HEK293 (cell line): ENCODE results near the gene GPALPP1.
"Not testable (repeated sequence)": the region's sequence is repeated elsewhere in the genome, so short reads cannot be mapped to it uniquely, and the experiment has no call there.

Experiments used
- CTCF ChIA-PET: fragments of 350-600 bp; formaldehyde crosslinking; extraction: SDS; loops from one replicate; lab custom pipeline; 2021; ENCODE audit warnings: antibody characterized with exemption; lab: Yijun Ruan, JAX
- POLR2A ChIA-PET: fragments of 300-600 bp; formaldehyde crosslinking; extraction: SDS; loops from one replicate; lab custom pipeline; 2020; ENCODE audit warnings: antibody characterized with exemption, inconsistent platforms; lab: Yijun Ruan, JAX
- H3K27ac ChIP-seq: fragments of 200-500 bp; sonication (Bioruptor generic); 2 replicates; pipeline ENCODE4 v1.5.1; 2014; ENCODE audit warnings: low read depth, low read length, control low read depth, inconsistent platforms; ENCODE audit errors: extremely low read depth
- H3K36me3 ChIP-seq, 2 experiments: fragments of 200-500 bp in 1 of 2; sonication (Bioruptor generic) in 1 of 2; 1 replicate in 1 of 2; 2 replicates in 1 of 2; pipeline ENCODE4 v1.5.1; 2014 to 2017; ENCODE audit warnings: inconsistent platforms in 2 of 2, low read length in 2 of 2; ENCODE audit not compliant: control insufficient read depth in 2 of 2, insufficient read depth in 1 of 2
- H3K4me1 ChIP-seq: fragments of 200-500 bp; sonication (Bioruptor generic); 2 replicates; pipeline ENCODE4 v1.5.1; 2014; ENCODE audit warnings: mild to moderate bottlenecking, low read length, inconsistent platforms; ENCODE audit not compliant: control insufficient read depth, insufficient read depth
- H3K4me3 ChIP-seq: 2 replicates; pipeline ENCODE4 v1.5.1; 2011; ENCODE audit warnings: low read depth, mild to moderate bottlenecking, control low read depth, low read length, moderate library complexity
- H3K9me3 ChIP-seq: fragments of 200-500 bp; sonication (Bioruptor generic); 2 replicates; pipeline ENCODE4 v1.5.1; 2014; ENCODE audit warnings: low read depth, low read length, inconsistent platforms; ENCODE audit not compliant: control insufficient read depth, insufficient read depth
- ATF2 ChIP-seq: fragments of 450-650 bp; formaldehyde crosslinking; IDR thresholded peaks from 2 replicates; pipeline ENCODE4 v1.5.1; 2016; ENCODE audit warnings: missing biosample characterization, missing genetic modification characterization, low read depth
- GLI2 ChIP-seq: fragments of 450-650 bp; formaldehyde crosslinking; IDR thresholded peaks from 2 replicates; pipeline ENCODE4; 2017; ENCODE audit warnings: missing biosample characterization, missing genetic modification characterization, low read depth, borderline replicate concordance
- GLIS1 ChIP-seq: fragments of 450-650 bp; formaldehyde crosslinking; IDR thresholded peaks from 2 replicates; pipeline ENCODE4 v1.5.1; 2016; ENCODE audit warnings: missing biosample characterization, missing genetic modification characterization
- KLF9 ChIP-seq: fragments of 450-650 bp; formaldehyde crosslinking; IDR thresholded peaks from 2 replicates; pipeline ENCODE4 v1.5.1; 2016; ENCODE audit warnings: missing biosample characterization, missing genetic modification characterization, low read depth
- ZFHX2 ChIP-seq: fragments of 450-650 bp; formaldehyde crosslinking; conservative IDR thresholded peaks from 2 replicates; pipeline ENCODE4 v1.5.1; 2016; ENCODE audit warnings: missing biosample characterization, missing genetic modification characterization
- ZNF146 ChIP-seq: fragments of 450-650 bp; formaldehyde crosslinking; IDR thresholded peaks from 2 replicates; pipeline ENCODE4 v1.5.1; 2016; ENCODE audit warnings: missing biosample characterization, missing genetic modification characterization
- ZNF280D ChIP-seq: fragments of 450-650 bp; formaldehyde crosslinking; IDR thresholded peaks from 2 replicates; pipeline ENCODE4 v1.5.1; 2016; ENCODE audit warnings: missing biosample characterization, missing genetic modification characterization
- ZNF335 ChIP-seq: fragments of 450-650 bp; formaldehyde crosslinking; conservative IDR thresholded peaks from 2 replicates; pipeline ENCODE4 v1.5.1; 2016; ENCODE audit warnings: missing biosample characterization, missing genetic modification characterization
- ZNF341 ChIP-seq: fragments of 450-650 bp; formaldehyde crosslinking; IDR thresholded peaks from 2 replicates; pipeline ENCODE4; 2016; ENCODE audit warnings: low read depth, missing biosample characterization, missing genetic modification characterization
- ZNF423 ChIP-seq: fragments of 450-650 bp; formaldehyde crosslinking; IDR thresholded peaks from 2 replicates; pipeline ENCODE4 v1.5.1; 2016; ENCODE audit warnings: missing biosample characterization, missing genetic modification characterization
- ZNF571 ChIP-seq: fragments of 450-650 bp; formaldehyde crosslinking; IDR thresholded peaks from 2 replicates; pipeline ENCODE4 v1.5.0; 2017; ENCODE audit warnings: missing biosample characterization, missing genetic modification characterization
- ZNF600 ChIP-seq: fragments of 450-650 bp; formaldehyde crosslinking; IDR thresholded peaks from 2 replicates; pipeline ENCODE4 v1.5.1; 2016; ENCODE audit warnings: missing biosample characterization, missing genetic modification characterization
- ZNF610 ChIP-seq: fragments of 450-650 bp; formaldehyde crosslinking; IDR thresholded peaks from 2 replicates; pipeline ENCODE4 v1.5.1; 2016; ENCODE audit warnings: missing biosample characterization, missing genetic modification characterization, borderline replicate concordance
- ZNF76 ChIP-seq: fragments of 450-650 bp; formaldehyde crosslinking; IDR thresholded peaks from 2 replicates; pipeline ENCODE4; 2016; ENCODE audit warnings: low read depth, missing biosample characterization, missing genetic modification characterization, borderline replicate concordance
- TF ChIP-seq, protein P1 (sequence below): fragments of 450-650 bp; formaldehyde crosslinking; IDR thresholded peaks from 2 replicates; pipeline ENCODE4 v1.5.1; 2016; ENCODE audit warnings: missing biosample characterization, missing genetic modification characterization
- TF ChIP-seq, protein P2 (sequence below): fragments of 450-650 bp; formaldehyde crosslinking; IDR thresholded peaks from 2 replicates; pipeline ENCODE4 v1.5.1; 2017; ENCODE audit warnings: missing biosample characterization, missing genetic modification characterization

The GPALPP1 gene

DNA sequence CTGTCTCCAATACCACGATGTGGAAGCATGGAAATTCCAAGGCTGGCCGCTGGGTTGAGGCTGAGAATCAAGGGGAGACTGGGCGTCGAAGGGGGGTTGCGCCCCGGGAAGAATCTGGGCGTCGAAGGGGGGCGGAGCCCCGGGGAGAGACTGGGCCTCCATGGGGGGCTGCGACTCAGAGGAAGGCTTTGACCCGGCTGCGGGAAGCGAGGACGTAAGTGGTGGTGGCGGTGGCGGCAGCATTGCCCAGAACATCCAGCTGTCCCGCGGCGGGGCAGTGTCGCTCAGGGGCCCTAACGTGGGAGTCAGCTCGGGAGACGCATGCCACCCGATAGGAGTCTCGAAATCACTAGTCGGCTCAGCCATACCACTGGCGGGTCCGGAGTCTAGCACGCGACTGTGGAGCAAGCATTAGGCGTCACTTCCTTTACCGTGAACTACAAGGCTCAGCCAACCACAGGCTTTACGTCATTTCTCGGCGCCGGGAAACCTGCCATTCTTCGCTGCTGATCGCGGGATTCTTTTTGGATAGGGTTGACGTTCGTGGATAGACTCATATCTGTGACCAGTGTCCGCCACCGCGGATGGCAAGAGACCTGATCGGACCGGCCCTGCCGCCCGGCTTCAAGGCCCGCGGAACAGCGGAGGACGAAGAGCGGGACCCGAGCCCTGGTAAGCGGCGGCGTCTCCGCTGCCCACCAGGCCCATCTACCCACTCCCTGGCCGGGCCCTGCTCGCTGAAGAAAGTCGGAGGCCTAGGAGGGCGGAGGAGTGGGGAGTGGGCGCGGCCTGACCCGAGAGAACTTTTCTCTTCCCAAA is at the start of gene GPALPP1, which contains the start of gene NUFIP1 (continued):
- TF ChIP-seq, protein P1, sequence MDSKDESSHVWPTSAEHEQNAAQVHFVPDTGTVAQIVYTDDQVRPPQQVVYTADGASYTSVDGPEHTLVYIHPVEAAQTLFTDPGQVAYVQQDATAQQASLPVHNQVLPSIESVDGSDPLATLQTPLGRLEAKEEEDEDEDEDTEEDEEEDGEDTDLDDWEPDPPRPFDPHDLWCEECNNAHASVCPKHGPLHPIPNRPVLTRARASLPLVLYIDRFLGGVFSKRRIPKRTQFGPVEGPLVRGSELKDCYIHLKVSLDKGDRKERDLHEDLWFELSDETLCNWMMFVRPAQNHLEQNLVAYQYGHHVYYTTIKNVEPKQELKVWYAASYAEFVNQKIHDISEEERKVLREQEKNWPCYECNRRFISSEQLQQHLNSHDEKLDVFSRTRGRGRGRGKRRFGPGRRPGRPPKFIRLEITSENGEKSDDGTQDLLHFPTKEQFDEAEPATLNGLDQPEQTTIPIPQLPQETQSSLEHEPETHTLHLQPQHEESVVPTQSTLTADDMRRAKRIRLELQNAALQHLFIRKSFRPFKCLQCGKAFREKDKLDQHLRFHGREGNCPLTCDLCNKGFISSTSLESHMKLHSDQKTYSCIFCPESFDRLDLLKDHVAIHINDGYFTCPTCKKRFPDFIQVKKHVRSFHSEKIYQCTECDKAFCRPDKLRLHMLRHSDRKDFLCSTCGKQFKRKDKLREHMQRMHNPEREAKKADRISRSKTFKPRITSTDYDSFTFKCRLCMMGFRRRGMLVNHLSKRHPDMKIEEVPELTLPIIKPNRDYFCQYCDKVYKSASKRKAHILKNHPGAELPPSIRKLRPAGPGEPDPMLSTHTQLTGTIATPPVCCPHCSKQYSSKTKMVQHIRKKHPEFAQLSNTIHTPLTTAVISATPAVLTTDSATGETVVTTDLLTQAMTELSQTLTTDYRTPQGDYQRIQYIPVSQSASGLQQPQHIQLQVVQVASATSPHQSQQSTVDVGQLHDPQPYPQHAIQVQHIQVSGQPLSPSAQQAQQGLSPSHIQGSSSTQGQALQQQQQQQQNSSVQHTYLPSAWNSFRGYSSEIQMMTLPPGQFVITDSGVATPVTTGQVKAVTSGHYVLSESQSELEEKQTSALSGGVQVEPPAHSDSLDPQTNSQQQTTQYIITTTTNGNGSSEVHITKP (tag by site-specific recombination), result 0 out of 2 replicates have a peak, but pooled peaks have one; percentile 26
- TF ChIP-seq ZNF571 (tag by site-specific recombination) (no peak), ZNF146 (tag by site-specific recombination) (peak; percentile 2; the same call in 1 of the 2 replicates), ZNF610 (tag by site-specific recombination) (0 out of 2 replicates have a peak, but pooled peaks have one; percentile 14), KLF9 (tag by site-specific recombination) (peak; percentile 45), GLIS1 (tag by site-specific recombination) (peak; percentile 39; the same call in 1 of the 2 replicates), ZNF600 (tag by site-specific recombination) (peak; percentile 100), ZNF280D (tag by site-specific recombination) (0 out of 2 replicates have a peak, but pooled peaks have one; percentile 4), ZNF76 (peak; percentile 49; the same call in 1 of the 2 replicates), GLI2 (no peak), ZFHX2 (tag by site-specific recombination) (peak; percentile 88), ZNF335 (tag by site-specific recombination) (peak; percentile 76), ATF2 (peak; percentile 88), ZNF341 (tag by site-specific recombination) (0 out of 2 replicates have a peak, but pooled peaks have one; percentile 51), ZNF423 (tag by site-specific recombination) (peak; percentile 63; the same call in 1 of the 2 replicates)
- TF ChIP-seq, protein P2, sequence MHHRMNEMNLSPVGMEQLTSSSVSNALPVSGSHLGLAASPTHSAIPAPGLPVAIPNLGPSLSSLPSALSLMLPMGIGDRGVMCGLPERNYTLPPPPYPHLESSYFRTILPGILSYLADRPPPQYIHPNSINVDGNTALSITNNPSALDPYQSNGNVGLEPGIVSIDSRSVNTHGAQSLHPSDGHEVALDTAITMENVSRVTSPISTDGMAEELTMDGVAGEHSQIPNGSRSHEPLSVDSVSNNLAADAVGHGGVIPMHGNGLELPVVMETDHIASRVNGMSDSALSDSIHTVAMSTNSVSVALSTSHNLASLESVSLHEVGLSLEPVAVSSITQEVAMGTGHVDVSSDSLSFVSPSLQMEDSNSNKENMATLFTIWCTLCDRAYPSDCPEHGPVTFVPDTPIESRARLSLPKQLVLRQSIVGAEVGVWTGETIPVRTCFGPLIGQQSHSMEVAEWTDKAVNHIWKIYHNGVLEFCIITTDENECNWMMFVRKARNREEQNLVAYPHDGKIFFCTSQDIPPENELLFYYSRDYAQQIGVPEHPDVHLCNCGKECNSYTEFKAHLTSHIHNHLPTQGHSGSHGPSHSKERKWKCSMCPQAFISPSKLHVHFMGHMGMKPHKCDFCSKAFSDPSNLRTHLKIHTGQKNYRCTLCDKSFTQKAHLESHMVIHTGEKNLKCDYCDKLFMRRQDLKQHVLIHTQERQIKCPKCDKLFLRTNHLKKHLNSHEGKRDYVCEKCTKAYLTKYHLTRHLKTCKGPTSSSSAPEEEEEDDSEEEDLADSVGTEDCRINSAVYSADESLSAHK, result no peak

- POLR2A ChIA-PET, H3K27ac ChIP-seq: not testable (repeated sequence)
Measured at GRCh38 chr13:44943411-44943810, 45.9 kb upstream of the GPALPP1 start.

More at GRCh38 chr13:44943411-44943810, 45.9 kb upstream of the GPALPP1 start:
- CTCF ChIA-PET, result interaction anchor here (0.6 kb wide), 2 partner anchors 12 to 104 kb away, joined by 3 read pairs; no protein-coding TSS in a partner anchor
- not testable (repeated sequence) for H3K4me3 ChIP-seq, H3K4me1 ChIP-seq, H3K9me3 ChIP-seq, H3K36me3 ChIP-seq
